K562 (cell line): ENCODE measurements around the gene OR10C1. TPM values are rescaled to one million over a fixed set of nuclear protein-coding genes. Genes with fewer than 3 reads are reported as not detected.

Experiments
- AFF4 ChIP-seq: sonication (generic); formaldehyde crosslinking; IDR thresholded peaks from 2 replicates; pipeline ENCODE4 v1.8.0; 2023; ENCODE audit warnings: mild to moderate bottlenecking, missing genetic modification reagents
- KLF6 ChIP-seq: fragments of 250-450 bp; sonication (Bioruptor Pico); IDR thresholded peaks from 2 replicates; pipeline ENCODE4 v1.4.0; 2020; ENCODE audit warnings: mild to moderate bottlenecking, moderate library complexity, borderline replicate concordance
- MAFF ChIP-seq: IDR thresholded peaks from 2 replicates; pipeline ENCODE4 v1.6.1; 2012; ENCODE audit warnings: low read length, improper control_type of control experiment
- PATZ1 ChIP-seq: fragments of 250-450 bp; sonication (Bioruptor Pico); IDR thresholded peaks from 2 replicates; pipeline ENCODE4 v1.5.0; 2020; ENCODE audit warnings: mild to moderate bottlenecking, borderline replicate concordance
- SIN3B ChIP-seq: fragments of 450-650 bp; IDR thresholded peaks from 2 replicates; pipeline ENCODE4 v1.6.1; 2017; ENCODE audit warnings: low read depth, mild to moderate bottlenecking, moderate library complexity
- ZNF239 ChIP-seq: fragments of 250-450 bp; sonication (Bioruptor Pico); IDR thresholded peaks from 2 replicates; pipeline ENCODE4 v1.4.0; 2020; ENCODE audit warnings: mild to moderate bottlenecking
- ZNF41 ChIP-seq: fragments of 250-450 bp; sonication (Bioruptor Pico); conservative IDR thresholded peaks from 2 replicates; pipeline ENCODE4 v1.4.0; 2020; ENCODE audit warnings: mild to moderate bottlenecking
- ZNF79 ChIP-seq: fragments of 250-450 bp; sonication (Bioruptor Pico); IDR thresholded peaks from 2 replicates; pipeline ENCODE4 v1.4.0; 2020; ENCODE audit warnings: low read depth, mild to moderate bottlenecking, moderate library complexity
- polyA plus RNA-seq, 8 experiments: library from polyadenylated mRNA; depleted of rRNA in 4 of 8; stranded (reverse) in 5 of 8; unstranded in 3 of 8; fragments of >200 nt; fragmentation: Nextera tagmentation in 2 of 8; fragmentation: Illumina TruSeq in 1 of 8; extraction: Ambion mirVana in 2 of 8; extraction: Trizol in 1 of 8; gene quantifications; 2 replicates each; pipeline versions ENCODE4 v1.2.1 to v1.2.3, GENCODE V29; 2011 to 2014; ENCODE audit warnings: inconsistent platforms in 1 of 8, missing spikeins in 1 of 8
- total RNA-seq, 7 experiments: library from RNA; depleted of rRNA in 6 of 7; stranded (reverse); fragments of >200 nt in 6 of 7; fragmentation: Illumina TruSeq in 2 of 7; extraction: Trizol in 2 of 7; gene quantifications; 2 replicates each; pipeline versions ENCODE4 v1.2.1 to v1.2.3, GENCODE V29; 2011 to 2021; ENCODE audit warnings: low replicate concordance in 1 of 7
- TF ChIP-seq, protein P1 (sequence below): fragments of 450-650 bp; conservative IDR thresholded peaks from 2 replicates; pipeline ENCODE4 v1.6.1; 2016; ENCODE audit warnings: missing genetic modification characterization, low read depth, mild to moderate bottlenecking, control low read depth, missing compliant biosample characterization
- TF ChIP-seq, protein P2 (sequence below): fragments of 450-650 bp; formaldehyde crosslinking; IDR thresholded peaks from 2 replicates; pipeline ENCODE4 v1.4.0; 2020; ENCODE audit warnings: mild to moderate bottlenecking, moderate library complexity
- TF ChIP-seq, protein P3 (sequence below): fragments of 250-450 bp; sonication (Bioruptor Pico); IDR thresholded peaks from 2 replicates; pipeline ENCODE4 v1.8.0; 2022; ENCODE audit warnings: moderate library complexity, mild to moderate bottlenecking, inconsistent platforms
- TF ChIP-seq, protein P4 (sequence below), 2 experiments: fragments of 250-450 bp in 1 of 2; fragments of 450-650 bp in 1 of 2; sonication (Bioruptor Pico) in 1 of 2; IDR thresholded peaks; 2 replicates each; pipeline versions ENCODE4 v1.6.1 to v1.8.0; 2016 to 2021; ENCODE audit warnings: mild to moderate bottlenecking in 2 of 2, moderate library complexity in 2 of 2, missing compliant biosample characterization in 1 of 2, missing genetic modification characterization in 1 of 2

Gene OR10C1
- total and polyA plus RNA-seq, 9 of the 15 experiments (the other 6 are each of a cell fraction or from before 2014, with no cell fraction given) = not detected

DNA sequence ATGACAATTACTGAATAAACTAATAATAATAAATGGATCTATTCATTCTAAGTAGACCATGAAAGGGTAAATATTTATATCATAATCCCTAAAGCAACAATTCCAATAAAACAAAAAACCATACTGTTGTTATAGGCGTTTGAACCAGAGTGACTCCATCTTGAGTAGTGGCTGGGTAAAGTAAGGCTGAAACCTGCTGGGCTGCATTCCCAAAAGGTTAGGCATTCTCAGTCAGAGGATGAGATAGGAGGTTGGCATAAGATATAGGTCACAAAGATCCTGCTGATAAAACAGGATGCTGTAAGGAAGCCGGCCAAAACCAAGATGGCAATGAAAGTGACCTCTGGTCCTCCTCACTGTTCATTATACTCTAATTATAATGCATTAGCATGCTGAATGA, 26.2 kb downstream of the OR10C1 start (continued):
- TF ChIP-seq AFF4 (CRISPR knock-in tag) (no peak), PATZ1 (CRISPR knock-in tag) (peak; percentile 38; the same call in 1 of the 2 replicates), SIN3B (no peak), KLF6 (CRISPR knock-in tag) (peak; percentile 65; the same call in 1 of the 2 replicates), ZNF79 (CRISPR knock-in tag) (0 out of 2 replicates have a peak, but pooled peaks have one; percentile 61), MAFF (no peak), ZNF41 (CRISPR knock-in tag) (0 out of 2 replicates have a peak, but pooled peaks have one; percentile 55), ZNF239 (peak; percentile 36; the same call in 1 of the 2 replicates)
- TF ChIP-seq, protein P1, sequence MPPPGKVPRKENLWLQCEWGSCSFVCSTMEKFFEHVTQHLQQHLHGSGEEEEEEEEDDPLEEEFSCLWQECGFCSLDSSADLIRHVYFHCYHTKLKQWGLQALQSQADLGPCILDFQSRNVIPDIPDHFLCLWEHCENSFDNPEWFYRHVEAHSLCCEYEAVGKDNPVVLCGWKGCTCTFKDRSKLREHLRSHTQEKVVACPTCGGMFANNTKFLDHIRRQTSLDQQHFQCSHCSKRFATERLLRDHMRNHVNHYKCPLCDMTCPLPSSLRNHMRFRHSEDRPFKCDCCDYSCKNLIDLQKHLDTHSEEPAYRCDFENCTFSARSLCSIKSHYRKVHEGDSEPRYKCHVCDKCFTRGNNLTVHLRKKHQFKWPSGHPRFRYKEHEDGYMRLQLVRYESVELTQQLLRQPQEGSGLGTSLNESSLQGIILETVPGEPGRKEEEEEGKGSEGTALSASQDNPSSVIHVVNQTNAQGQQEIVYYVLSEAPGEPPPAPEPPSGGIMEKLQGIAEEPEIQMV (tag) = no peak
- TF ChIP-seq, protein P2, sequence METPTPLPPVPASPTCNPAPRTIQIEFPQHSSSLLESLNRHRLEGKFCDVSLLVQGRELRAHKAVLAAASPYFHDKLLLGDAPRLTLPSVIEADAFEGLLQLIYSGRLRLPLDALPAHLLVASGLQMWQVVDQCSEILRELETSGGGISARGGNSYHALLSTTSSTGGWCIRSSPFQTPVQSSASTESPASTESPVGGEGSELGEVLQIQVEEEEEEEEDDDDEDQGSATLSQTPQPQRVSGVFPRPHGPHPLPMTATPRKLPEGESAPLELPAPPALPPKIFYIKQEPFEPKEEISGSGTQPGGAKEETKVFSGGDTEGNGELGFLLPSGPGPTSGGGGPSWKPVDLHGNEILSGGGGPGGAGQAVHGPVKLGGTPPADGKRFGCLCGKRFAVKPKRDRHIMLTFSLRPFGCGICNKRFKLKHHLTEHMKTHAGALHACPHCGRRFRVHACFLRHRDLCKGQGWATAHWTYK (CRISPR knock-in tag) = peak; percentile 46; the same call in 1 of the 2 replicates
- TF ChIP-seq, protein P3, sequence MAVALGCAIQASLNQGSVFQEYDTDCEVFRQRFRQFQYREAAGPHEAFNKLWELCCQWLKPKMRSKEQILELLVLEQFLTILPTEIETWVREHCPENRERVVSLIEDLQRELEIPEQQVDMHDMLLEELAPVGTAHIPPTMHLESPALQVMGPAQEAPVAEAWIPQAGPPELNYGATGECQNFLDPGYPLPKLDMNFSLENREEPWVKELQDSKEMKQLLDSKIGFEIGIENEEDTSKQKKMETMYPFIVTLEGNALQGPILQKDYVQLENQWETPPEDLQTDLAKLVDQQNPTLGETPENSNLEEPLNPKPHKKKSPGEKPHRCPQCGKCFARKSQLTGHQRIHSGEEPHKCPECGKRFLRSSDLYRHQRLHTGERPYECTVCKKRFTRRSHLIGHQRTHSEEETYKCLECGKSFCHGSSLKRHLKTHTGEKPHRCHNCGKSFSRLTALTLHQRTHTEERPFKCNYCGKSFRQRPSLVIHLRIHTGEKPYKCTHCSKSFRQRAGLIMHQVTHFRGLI = peak; percentile 78; the same call in 1 of the 2 replicates
- TF ChIP-seq, protein P4, sequence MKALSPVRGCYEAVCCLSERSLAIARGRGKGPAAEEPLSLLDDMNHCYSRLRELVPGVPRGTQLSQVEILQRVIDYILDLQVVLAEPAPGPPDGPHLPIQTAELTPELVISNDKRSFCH (CRISPR knock-in tag; IDR thresholded peaks at IDR 0.05) = no peak
- TF ChIP-seq, protein P4 (tag; IDR thresholded peaks at IDR 0.05) = 0 out of 2 replicates have a peak, but pooled peaks have one; percentile 44
